ENCODE measurements around the gene ZCCHC2.

Gene ZCCHC2

DNA sequence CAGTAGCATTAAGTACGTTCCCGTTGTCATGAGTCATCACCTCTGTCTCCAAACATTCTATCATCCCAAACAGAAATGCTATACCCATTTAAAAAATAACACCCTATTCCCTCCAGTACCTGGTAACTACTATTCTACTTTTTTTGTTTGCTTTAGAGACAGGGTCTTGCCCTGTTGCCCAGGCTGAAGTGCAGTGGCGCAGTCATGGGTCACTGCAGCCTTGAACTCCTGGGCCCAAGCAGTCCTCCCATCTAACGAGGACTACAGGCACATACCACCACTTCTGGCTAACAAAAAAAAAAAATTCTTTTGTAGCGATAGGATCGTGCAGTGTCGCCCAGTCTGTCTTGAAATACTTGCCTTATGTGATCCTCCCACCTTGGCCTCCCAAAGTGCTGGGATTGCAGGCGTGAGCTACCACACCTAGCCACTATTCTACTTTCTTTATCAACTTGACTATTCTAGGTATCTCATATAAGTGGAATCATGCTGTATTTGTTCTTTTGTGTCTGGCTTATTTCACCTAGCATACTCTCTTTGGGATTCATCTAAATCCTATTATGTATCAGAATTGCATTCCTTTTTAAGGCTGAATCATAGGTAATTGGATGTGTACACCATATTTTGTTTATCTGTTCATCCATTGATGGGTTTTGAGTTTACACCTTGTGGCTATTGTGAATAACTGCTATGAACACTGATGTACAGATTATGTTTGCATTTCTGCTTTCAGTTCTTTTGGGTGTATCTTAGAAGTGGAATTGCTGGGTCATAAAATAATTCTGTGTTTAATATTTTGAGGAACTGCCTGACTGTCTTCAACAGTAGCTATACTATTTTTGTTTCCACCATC lies 14.4 kb downstream of the ZCCHC2 start:
- DNase-seq (ENCODE audit: low spot score): no peak
- FAIRE-seq: no peak

DNA sequence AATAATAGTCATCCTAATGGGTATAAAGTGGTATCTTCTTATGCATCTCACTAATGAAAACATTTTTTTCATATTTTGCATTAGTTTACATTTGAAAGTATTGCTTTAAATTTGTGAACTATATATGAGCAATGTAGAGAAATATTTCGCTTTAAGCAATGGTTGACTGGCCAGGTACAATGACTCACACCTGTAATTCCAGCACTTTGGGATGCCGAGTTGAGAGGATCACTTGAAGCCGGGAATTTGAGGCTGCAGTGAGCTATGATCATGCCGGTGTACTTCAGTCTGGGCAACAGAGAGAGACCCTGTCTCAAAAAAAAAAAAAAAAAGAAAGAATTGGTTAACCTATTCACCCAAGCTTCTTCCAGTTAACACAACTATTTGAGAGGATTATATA lies 15.1 kb downstream of the ZCCHC2 start:
- DNase-seq (ENCODE audit: low spot score) (no peak), FAIRE-seq (no peak)

DNA sequence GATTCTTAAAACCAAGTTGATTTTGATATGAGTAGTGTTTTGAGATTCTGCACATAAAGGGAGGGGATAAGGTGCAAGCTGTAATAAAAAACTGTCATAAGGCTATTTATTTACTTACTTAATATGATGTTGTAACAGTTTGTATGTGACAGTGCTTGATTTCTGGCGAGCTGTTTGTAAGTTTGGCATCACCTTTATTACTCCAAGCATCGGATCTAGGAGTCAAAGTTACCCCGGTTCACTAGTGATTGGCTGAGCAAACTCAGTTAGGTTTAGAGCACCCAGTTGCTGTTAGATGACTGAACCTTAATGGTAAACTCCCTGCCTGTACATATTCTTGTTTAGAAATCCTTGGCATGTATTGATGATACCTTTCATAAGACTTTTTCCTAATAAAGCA lies 16.1 kb downstream of the ZCCHC2 start:
- FAIRE-seq: no peak
- no peak for DNase-seq (ENCODE audit: low spot score)

DNA sequence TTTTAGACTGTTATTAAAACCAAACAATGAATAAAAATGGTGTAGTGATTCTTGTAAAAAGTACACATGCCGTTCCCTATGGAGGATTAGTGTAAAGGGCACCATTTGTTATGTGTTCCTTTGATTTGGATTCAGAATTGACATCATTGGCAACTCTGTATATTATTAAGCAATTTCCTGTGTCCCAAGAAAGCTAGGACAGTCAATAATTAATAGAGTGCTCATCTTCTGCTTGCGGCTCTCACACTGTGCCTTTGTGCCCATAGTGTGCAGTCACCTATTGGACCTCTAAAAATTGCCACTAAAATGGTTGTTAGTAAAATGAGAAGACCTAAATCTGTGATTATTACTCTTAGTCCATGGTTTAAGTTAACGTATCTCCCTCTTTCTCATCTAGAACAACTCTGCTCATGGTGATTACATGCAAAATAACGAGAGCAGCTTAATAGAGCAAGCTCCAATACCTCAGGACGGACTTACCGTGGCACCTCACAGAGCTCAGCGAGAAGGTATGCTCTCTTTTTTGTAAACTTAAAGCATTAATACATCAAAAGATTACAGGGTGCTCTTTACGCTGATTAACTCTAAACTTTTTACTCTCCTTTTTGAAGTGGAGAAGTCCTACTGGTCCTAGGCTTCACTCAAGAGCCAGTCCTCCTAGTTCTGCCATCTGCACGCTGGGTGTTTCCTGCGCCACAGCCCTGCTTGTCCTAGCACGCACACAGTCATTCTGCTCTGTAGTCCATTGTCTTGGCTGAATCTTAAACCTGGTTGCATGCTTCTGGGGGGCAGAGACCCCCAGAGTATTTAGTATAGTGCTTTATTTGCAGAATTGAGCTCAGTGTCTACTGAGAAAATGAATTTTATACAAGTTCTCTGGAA lies 16.7 kb downstream of the ZCCHC2 start:
- no peak for FAIRE-seq
- no peak for DNase-seq (ENCODE audit: low spot score)

DNA sequence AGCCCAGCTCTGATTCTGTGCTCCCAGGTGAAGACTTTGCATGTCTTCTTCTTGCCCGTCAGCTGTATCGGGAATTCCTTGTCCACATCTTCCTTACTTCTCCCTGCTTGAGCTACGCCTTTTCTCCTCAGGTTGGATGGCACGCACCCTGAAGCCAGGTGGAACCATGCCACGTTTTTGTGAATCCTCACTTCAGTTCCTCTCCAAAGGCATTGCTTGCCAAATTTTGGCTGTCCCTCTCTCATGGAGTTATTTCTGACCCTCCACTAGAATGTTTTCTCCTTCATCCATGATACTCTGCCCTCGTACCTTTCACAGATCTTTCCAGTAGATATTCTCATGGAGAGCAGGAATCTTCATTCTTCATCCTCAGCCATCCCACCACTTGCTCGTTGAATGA lies 20.2 kb downstream of the ZCCHC2 start:
- no peak for DNase-seq (ENCODE audit: low spot score)
- no peak for FAIRE-seq

DNA sequence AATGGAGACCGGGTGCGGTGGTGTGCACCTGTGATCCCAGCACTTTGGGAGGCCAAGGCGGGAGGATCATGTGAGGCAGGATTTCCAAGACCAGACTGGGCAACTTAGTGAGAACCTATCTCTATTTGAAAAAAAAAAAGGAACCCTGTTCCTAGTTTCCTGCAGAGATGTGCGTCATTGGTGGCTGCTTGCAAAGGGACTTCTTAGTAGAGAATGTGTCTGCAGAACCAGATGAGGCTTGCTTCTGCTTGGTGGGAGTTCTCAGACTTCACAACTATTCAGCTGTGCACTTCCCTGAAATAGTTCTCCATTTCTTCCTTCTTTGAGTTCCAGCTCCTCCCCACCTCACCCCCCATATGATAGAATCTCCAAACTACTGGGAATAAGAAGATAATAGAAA lies 22.3 kb downstream of the ZCCHC2 start:
- FAIRE-seq: no peak
- no peak for DNase-seq (ENCODE audit: low spot score)

DNA sequence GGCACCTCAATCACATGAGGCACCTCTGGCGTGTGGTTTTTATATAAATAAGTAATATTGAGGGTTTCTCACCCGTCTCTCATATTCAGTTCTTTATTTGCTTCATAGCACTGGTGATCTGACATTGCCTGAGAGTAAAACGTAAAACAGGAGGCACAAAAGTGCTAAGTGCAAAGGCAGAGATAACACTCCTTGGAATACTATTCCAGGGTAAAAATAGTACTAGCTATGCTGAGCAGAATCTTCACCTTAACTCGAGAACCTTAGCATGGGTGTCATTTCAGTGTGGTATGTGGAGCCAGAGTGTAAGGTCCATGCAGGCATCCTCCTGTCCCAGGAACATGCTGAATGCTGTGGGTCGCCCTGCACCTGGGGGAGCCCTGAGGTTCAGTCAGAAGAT lies 26.9 kb downstream of the ZCCHC2 start:
- no peak for FAIRE-seq
- DNase-seq (ENCODE audit: low spot score): no peak

DNA sequence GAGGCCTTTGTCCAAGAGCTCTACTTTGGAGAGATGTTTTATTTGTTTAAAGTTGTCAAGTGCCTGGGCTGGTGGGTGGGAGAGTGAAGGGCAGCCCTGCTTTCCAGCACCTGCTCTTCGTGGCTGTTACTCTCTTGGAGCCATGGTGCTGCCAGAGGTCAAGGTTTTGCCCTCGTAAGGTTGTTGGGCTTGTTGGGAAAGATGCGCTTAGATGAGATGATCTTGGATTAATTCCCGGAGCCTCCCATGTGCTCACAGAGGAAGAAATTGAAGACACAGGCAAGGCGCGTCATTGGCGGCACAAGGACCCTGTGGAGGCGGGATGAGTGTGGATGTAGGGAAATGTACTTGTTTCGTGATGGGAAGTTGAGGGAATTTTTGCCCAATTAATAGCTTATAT lies 27.9 kb downstream of the ZCCHC2 start:
- DNase-seq (ENCODE audit: low spot score): no peak
- no peak for FAIRE-seq

DNA sequence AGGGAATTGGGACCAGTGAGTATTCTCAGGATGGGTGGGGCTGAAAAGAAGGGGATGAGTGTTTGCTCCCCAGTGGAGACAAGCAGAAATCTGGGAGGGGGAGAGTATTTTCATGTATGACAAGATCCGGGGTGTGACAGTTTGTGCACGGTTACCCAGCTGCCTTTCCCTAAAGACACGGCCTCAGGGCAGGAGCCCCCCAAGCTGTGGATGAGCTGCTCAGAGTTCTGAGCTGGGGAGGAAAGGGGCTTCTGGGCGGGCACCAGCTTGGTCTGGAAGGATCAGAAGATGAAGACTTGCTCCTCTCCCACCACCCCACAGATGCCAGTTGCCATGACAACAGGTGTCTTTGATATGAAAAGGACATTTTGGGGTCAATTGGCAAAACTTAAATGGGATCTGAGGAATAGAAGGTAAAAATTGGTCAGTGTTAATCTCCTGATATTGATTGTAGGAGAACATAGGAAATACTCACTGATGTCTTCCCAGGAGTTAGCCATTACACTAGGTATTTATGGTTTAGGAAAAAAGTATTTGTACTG lies 29.2 kb downstream of the ZCCHC2 start:
- DNase-seq (ENCODE audit: low spot score) (no peak), FAIRE-seq (no peak)

DNA sequence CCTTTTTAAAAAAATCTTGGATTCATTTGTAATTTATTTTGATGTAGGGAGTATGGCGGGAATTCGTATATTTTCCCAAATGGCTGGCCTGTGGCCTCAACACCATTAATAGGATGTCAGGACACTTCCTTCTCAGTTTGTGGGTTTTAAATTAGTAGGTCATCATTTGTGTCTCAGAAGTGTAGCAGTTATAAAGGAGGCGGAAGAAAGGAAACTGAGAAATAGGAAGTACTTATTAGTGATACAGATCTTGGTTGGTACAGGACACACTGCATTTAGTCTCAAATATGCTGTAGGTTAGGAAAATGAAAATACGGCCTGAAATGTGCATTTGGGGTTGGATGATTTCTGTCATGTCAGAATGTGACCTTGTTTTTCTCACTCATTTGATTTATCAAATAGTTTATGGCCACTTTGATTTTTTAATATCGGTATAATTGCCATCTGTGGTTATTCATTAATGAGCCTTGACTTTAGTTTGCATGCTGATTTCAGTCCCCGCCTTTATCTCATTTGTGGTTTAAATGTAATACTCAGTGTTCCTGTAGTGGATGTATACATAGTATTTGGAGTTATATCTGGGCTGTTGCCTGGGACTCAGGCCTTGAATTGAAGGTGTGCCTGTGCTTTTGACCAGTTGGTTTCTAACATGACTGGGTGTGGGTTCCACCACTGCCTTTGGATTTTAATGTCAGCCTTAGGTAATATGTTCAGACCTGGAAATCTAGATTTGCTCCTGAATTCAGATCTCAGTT lies 31.4 kb downstream of the ZCCHC2 start:
- DNase-seq (ENCODE audit: low spot score): no peak
- FAIRE-seq: no peak

DNA sequence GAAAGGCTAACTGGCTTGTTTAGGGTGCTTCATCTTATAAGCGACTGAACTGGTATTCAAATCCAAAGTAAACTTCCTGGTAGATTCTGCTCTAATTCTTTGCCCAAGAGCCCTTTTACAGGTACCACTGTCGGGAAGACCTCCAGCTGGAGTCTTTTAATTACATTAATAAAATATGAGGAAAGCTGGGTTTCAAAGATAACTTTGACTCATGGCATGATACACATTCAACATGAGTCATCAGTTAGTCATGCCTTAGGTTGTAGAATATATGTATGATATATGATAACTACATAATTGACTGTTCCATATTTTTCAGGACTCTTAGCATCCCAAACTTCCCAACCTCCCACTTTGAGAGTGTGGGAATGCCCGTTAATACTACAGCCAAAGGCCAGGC lies 32.3 kb downstream of the ZCCHC2 start:
- no peak for FAIRE-seq
- DNase-seq (ENCODE audit: low spot score): no peak

DNA sequence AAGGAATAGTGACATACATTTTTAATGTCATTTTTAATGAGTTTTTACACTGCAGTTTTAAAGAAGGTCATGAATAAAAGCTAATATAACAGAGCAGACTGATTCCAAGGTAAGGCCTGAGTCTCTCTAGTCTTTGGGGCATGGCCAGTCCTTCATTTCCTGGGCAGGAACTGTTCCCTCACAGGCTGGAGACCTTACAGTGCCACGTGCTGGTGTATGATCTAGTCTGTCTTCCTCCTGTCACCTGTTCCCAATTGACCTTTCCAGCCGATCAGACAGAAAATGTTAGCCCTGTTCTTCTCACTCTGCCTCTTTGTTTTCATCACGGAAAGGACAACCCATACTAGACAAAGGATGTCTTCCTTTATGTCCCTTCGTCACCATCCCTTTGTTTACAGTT lies 33.6 kb downstream of the ZCCHC2 start:
- DNase-seq (ENCODE audit: low spot score): no peak
- no peak for FAIRE-seq

DNA sequence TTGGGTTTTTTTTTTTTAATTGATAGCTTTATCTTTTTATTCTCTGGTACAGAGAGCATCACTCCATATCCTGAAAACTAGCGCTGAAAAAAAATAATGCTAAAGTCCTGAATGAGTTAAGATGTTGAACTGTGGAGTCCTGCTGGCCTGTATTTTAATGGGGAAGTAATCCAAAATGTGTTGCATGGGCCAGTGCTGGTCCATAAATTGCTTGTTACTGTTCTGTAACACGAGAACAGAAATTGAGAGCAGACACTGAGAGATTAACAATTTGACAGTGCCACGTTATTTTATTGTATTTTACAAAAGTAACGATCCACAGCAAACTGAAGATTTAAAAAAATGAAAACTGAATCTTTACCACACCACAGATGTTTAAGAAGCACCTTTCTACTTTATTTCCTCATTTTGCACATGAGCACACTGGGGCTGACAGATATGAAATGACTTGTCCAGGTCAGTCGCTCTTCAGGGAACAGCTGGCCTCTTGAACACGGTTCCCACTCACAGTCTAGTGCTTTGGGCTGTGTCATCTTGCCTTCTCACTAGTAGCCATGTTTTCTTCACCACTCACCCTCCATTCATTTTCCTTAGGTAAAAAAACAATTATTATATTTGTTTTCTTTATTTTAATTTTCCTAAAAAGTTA lies 35.3 kb downstream of the ZCCHC2 start:
- FAIRE-seq: no peak

DNA sequence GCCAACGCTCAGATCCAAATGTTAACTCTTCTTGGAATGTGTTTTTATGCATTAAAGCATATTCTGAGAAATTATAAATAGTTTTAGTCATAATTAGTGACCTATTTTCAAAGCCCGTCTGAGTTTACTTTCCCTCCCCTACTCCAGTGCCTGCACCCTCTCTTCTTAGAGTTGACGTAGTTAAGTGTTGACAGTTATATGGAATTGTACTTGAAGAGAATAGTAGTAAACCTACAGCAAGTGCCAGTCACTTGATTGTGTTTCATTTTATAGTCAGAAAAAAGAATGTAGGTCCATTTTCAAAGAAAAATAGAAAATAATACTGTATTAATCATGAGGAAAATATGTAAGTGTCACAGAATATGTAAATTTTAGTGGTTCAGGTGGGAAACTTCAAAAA lies 41.2 kb downstream of the ZCCHC2 start:
- DNase-seq (ENCODE audit: low spot score) (no peak), FAIRE-seq (no peak)

More for the DNA sequence above, 35.3 kb downstream of the ZCCHC2 start:
- no peak for DNase-seq (ENCODE audit: low spot score)

DNA sequence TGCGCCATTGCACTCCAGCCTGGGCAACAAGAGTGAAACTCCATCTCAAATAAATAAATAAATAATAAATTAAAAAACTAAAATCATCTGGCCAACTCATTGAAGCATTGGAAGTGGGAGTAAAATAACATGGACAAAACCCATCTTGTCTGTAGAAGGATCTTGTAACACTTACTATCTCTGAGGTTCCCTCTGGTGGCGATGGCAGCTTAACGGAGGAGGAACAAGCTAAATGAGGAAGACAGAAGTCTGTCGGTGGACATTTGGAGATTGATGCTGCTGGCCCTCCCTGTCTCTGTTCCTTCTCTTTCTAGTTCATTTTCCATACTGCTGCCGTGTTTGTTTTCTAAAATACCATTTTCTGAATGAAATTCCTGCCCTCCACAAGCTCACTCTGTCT lies 43.4 kb downstream of the ZCCHC2 start:
- FAIRE-seq: no peak
- no peak for DNase-seq (ENCODE audit: low spot score)

DNA sequence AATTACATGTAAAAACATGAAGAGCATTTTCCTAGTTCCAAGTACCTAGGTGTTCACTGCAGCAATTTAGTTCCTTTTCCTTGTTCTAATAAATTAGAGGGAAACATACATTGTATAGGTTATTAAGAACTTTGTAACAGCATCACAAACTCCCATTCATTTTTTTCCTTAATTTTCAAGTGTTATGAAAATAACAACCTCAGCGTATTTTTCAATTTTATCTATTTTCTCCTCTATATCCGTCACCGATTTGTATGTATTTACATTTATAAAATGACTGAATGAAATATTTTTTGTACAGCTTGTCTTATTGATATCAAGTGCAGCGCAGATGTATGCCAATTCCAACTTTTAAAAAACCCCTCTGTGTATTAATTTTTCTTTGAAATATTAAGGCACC lies 44.0 kb downstream of the ZCCHC2 start:
- FAIRE-seq: no peak
- DNase-seq (ENCODE audit: low spot score): no peak

DNA sequence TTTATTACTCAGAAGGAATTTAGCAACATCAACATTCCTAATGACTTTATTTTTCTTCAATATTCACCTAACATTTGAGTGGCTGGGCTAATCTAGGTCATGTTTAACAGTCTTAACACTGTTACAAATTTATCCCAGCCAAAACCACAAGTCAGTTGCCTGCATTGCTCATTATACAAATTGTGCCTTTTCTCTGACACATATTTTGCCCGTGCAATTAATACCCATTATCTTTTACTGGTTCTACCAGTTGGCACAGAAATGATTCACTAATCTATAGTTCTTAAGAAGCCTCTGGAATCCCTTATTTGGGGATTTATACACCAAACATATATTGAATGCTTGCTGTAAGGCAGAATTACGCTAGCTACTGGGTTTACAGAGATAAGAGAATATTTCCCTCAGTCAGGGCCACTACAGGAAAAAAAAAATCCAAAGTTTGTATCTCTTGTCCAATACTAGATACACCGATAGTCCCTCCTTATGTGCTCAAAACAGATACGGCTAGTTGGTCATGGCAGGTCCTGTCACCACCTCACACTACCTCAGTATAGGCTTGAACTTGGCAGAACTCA lies 46.3 kb downstream of the ZCCHC2 start:
- FAIRE-seq (no peak), DNase-seq (ENCODE audit: low spot score) (no peak)

DNA sequence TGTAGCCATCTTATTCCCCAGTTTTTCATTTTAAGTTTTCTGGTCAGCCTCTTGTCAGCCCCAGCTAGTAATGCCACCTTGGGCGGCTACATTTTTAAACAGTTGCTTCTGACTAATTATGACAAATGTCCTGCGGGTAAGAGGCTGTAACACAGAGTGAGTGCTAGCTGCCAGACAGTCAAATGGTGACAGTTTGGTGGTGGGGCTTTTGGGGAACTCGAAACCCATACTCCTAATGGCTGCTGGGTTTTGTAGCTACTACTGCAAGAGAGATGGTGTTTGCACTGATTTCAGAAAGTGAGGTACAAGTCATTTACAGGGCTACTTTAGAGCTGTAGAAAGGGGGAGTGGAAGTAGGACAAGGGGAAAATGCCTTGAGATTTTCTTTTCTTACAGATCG lies 48.2 kb downstream of the ZCCHC2 start:
- FAIRE-seq: no peak
- no peak for DNase-seq (ENCODE audit: low spot score)

DNA sequence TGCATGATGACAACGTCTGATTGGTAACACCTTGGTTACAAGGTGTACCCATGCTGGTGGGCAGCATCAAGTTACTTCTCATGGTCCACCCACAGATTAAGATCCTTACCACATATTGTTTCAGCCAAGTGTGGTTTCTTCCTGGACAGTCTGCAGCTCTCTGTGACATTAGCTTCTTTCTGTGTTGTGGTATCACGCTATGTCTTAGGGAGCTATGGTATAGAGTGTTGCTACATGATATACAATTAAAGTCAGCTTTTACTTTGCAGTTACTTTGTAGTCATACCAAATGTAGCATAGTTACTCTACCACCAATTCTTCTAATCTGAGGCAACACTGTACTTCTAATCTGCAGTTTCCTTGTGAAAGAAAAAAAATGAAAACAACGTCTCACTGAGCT lies 48.8 kb downstream of the ZCCHC2 start:
- FAIRE-seq (no peak), DNase-seq (ENCODE audit: low spot score) (no peak)

DNA sequence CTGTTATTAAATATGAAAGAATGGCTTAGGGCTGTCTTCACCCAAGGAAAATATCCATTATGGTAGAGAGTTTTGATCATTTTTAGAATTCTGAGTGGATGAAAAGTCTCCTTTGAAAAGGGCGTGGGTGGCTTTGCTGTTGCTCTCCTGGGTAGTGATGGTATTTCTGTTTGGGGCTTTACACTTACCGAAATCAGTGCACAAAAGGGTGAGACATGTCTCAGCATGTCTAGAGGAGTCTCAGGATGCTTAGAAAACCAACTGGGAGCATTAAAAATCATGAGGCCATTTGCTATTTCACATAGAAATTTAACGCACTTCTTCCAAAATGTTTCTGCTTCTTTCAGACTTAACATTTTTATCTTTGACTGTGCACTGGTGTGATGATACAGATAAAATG lies 49.6 kb downstream of the ZCCHC2 start:
- no peak for DNase-seq (ENCODE audit: low spot score)

DNA sequence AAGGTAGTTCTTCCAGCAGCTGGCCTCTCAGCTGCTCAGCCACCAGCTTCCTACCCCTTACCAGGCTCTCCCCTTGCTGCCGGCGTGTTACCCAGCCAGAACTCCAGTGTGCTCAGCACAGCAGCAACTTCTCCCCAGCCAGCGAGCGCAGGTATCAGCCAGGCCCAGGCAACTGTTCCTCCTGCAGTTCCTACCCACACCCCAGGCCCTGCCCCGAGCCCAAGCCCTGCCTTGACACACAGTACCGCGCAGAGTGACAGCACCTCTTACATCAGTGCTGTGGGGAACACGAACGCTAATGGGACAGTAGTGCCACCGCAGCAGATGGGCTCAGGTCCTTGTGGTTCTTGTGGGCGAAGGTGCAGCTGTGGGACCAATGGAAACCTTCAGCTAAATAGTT lies 52.0 kb downstream of the ZCCHC2 start:
- DNase-seq (ENCODE audit: low spot score): no peak
- FAIRE-seq: no peak

More for the DNA sequence above, 49.6 kb downstream of the ZCCHC2 start:
- no peak for FAIRE-seq
